DMS153 treated with DMSO at 0.1 percent for 48 hours (cell line): ENCODE results near the gene PRRX2.

Experiments used
- DNase-seq: peaks from one replicate; lab custom pipeline; 2025; ENCODE audit not compliant: unreplicated experiment; lab: John Stamatoyannopoulos, UW

Gene PRRX2

GRCh38 chr9:129665389-129665775 lies at the start of gene PRRX2:
Gene PRRX2 (plus strand): TSS chr9:129665647. CDS start chr9:129665868, 221 bp downstream.
- DNase-seq: no peak

GRCh38 chr9:129617167-129617566 lies 48.3 kb upstream of the PRRX2 start:
- DNase-seq: no peak

GRCh38 chr9:129619787-129620668 lies 45.4 kb upstream of the PRRX2 start:
- no peak for DNase-seq

- no peak for DNase-seq
Measured at GRCh38 chr9:129620669-129621295, 44.7 kb upstream of the PRRX2 start, which contains the start of gene C9orf50. Gene C9orf50 (minus strand): TSS chr9:129621101. CDS start chr9:129620574, 527 bp downstream.

GRCh38 chr9:129623331-129623730 lies 42.1 kb upstream of the PRRX2 start:
- no peak for DNase-seq

GRCh38 chr9:129624168-129624759 lies 41.2 kb upstream of the PRRX2 start:
- peak; percentile 42 for DNase-seq

GRCh38 chr9:129624947-129625346 lies 40.5 kb upstream of the PRRX2 start:
- peak; percentile 50 for DNase-seq

GRCh38 chr9:129626079-129626624 lies 39.3 kb upstream of the PRRX2 start, which contains the start of gene NTMT1:
Gene NTMT1 (plus strand): TSS chr9:129626163. CDS start chr9:129632704, 6,541 bp downstream.
- DNase-seq: peak; percentile 51

- no peak for DNase-seq
Measured at GRCh38 chr9:129626625-129627284, 38.7 kb upstream of the PRRX2 start.

GRCh38 chr9:129627556-129628440 lies 37.6 kb upstream of the PRRX2 start:
- no peak for DNase-seq

- no peak for DNase-seq
Measured at GRCh38 chr9:129628709-129629108, 36.7 kb upstream of the PRRX2 start.

GRCh38 chr9:129629251-129629820 lies 36.1 kb upstream of the PRRX2 start:
- no peak for DNase-seq

GRCh38 chr9:129630967-129631673 lies 34.3 kb upstream of the PRRX2 start:
- DNase-seq: no peak

GRCh38 chr9:129631674-129632129 lies 33.7 kb upstream of the PRRX2 start:
- DNase-seq: no peak

- no peak for DNase-seq
Measured at GRCh38 chr9:129632460-129632859, 33.0 kb upstream of the PRRX2 start.

GRCh38 chr9:129633207-129633606 lies 32.2 kb upstream of the PRRX2 start:
- DNase-seq: no peak

- DNase-seq: no peak
Measured at GRCh38 chr9:129633848-129634247, 31.6 kb upstream of the PRRX2 start.

GRCh38 chr9:129635099-129636065 lies 30.1 kb upstream of the PRRX2 start:
- DNase-seq: no peak
